ENCODE data around the gene VSTM4. TPM values are rescaled to one million over a fixed set of nuclear protein-coding genes. Genes with fewer than 3 reads are reported as not detected.

VSTM4 gene
- total RNA-seq, 1 experiment from 2014 or later, result 0.13 TPM

DNA sequence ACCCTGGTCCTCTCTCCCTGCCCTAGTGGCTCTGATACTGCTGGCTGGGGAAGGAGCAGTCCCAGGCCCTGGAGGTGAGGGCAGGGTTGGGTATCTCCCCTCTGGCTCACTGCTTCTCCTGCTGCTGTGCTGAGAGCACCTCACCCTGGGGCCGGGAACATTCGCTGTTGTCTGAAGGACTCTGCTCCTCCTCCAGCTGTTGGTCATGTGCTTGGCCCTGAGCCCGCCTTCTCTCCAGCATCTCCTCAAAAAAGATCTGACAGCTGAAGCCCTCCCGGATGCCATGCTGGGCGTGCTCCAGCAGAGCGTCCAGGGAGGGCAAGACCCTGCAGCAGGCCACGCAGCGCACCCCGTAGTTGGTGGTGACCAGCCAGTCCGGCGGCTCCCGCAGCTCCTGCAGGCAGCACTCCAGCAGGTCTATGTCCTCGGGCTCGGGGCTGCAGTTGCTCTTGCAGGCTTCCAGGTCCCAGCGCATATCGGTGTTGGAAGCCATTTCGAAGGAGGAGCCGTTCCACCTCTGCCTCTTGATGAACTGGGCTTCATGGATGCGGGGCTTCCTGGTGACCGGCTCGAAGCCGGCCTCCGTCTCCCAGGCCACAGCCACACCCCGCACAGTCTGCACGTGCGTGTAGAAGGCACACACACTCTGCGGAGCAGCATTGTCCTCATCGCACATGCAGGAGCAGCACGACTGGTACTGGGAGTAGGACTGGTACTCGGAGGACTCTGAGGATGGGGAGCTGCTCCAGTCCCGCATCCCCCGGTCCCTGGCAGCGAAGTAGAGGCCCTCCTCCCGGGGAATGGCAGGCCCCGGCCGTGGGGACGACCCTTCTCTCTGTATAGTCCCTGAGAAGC, 16.4 kb upstream of the VSTM4 start:
- intact Hi-C loops (cut with micrococcal nuclease; ENCODE audit: unreplicated experiment), result no loop called here
- DNase-seq (ENCODE audit: low read depth, low spot score) (no peak), ATAC-seq (no peak)
- Histone ChIP-seq H3K9me3 (ENCODE audit: control insufficient read depth, insufficient read depth, low read depth, low read length) (no peaks in the 10 kb centered on the region; the same call in 1 of the 2 replicates), H3K27me3 (ENCODE audit: control insufficient read depth, insufficient read depth, low read length) (peaks cover 16% of the 10 kb centered on the region), H3K36me3 (ENCODE audit: control insufficient read depth, insufficient read depth, low read length) (no peaks in the 10 kb centered on the region), H3K4me1 (ENCODE audit: control insufficient read depth, insufficient read depth, low read length) (no peaks in the 10 kb centered on the region), H3K4me3 (ENCODE audit: low read depth in 2 of 2, low read length in 2 of 2) (no peak overlapping the region), H3K27ac (ENCODE audit: low read length) (no peak overlapping the region)
- in situ Hi-C loops (cut with HindIII; ENCODE audit: low pct_unique_long_range_greater_than_20kb, low sequenced_read_pairs), result no loop called here
- POLR2A ChIA-PET, result no interaction called here
- TF ChIP-seq, protein P1, sequence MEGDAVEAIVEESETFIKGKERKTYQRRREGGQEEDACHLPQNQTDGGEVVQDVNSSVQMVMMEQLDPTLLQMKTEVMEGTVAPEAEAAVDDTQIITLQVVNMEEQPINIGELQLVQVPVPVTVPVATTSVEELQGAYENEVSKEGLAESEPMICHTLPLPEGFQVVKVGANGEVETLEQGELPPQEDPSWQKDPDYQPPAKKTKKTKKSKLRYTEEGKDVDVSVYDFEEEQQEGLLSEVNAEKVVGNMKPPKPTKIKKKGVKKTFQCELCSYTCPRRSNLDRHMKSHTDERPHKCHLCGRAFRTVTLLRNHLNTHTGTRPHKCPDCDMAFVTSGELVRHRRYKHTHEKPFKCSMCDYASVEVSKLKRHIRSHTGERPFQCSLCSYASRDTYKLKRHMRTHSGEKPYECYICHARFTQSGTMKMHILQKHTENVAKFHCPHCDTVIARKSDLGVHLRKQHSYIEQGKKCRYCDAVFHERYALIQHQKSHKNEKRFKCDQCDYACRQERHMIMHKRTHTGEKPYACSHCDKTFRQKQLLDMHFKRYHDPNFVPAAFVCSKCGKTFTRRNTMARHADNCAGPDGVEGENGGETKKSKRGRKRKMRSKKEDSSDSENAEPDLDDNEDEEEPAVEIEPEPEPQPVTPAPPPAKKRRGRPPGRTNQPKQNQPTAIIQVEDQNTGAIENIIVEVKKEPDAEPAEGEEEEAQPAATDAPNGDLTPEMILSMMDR (IDR thresholded peaks at IDR 0.05), result no peak
- no peak for TF ChIP-seq POLR2AphosphoS5 (IDR thresholded peaks at IDR 0.05; ENCODE audit: low read depth, low read length)
- no peak for TF ChIP-seq SIN3A (IDR thresholded peaks at IDR 0.05; ENCODE audit: borderline replicate concordance, insufficient read depth, low read depth, low read length)
- TF ChIP-seq TCF7L2 (IDR thresholded peaks at IDR 0.05; ENCODE audit: low read depth, low read length), result no peak
- TF ChIP-seq, protein P2, sequence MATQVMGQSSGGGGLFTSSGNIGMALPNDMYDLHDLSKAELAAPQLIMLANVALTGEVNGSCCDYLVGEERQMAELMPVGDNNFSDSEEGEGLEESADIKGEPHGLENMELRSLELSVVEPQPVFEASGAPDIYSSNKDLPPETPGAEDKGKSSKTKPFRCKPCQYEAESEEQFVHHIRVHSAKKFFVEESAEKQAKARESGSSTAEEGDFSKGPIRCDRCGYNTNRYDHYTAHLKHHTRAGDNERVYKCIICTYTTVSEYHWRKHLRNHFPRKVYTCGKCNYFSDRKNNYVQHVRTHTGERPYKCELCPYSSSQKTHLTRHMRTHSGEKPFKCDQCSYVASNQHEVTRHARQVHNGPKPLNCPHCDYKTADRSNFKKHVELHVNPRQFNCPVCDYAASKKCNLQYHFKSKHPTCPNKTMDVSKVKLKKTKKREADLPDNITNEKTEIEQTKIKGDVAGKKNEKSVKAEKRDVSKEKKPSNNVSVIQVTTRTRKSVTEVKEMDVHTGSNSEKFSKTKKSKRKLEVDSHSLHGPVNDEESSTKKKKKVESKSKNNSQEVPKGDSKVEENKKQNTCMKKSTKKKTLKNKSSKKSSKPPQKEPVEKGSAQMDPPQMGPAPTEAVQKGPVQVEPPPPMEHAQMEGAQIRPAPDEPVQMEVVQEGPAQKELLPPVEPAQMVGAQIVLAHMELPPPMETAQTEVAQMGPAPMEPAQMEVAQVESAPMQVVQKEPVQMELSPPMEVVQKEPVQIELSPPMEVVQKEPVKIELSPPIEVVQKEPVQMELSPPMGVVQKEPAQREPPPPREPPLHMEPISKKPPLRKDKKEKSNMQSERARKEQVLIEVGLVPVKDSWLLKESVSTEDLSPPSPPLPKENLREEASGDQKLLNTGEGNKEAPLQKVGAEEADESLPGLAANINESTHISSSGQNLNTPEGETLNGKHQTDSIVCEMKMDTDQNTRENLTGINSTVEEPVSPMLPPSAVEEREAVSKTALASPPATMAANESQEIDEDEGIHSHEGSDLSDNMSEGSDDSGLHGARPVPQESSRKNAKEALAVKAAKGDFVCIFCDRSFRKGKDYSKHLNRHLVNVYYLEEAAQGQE (IDR thresholded peaks at IDR 0.05; ENCODE audit: insufficient read depth in 1 of 2, low read depth in 2 of 2, low read length in 1 of 2), result no peak
- BruUV-seq (replicated peaks), result no TSS peak
- CTCF ChIA-PET, result no interaction called here

DNA sequence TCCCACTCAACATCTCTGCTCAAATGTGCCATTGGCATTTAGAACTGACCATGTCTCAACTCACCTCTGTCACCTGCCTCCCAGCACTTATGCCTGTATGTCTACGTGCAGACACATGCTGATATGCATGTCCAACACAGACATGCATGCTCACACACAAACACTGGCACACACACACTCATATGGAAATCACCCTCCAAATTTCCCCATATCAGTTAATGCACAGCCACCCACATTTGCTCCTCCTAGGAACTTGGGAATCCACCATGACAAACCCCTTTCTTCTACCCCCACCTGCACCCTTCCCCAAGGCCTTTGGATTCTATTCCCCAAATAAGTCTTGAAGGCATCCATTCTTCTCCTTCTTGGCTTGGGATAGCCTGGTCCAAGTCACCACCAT, 14.1 kb upstream of the VSTM4 start:
- ChIA-PET CTCF (no interaction called here), POLR2A (no interaction called here)
- Histone ChIP-seq H3K27ac (ENCODE audit: low read length) (no peak overlapping the region), H3K4me1 (ENCODE audit: control insufficient read depth, insufficient read depth, low read length) (no peaks in the 10 kb centered on the region), H3K27me3 (ENCODE audit: control insufficient read depth, insufficient read depth, low read length) (peaks cover 9% of the 10 kb centered on the region), H3K36me3 (ENCODE audit: control insufficient read depth, insufficient read depth, low read length) (no peaks in the 10 kb centered on the region), H3K4me3 (ENCODE audit: low read depth in 2 of 2, low read length in 2 of 2) (no peak overlapping the region), H3K9me3 (ENCODE audit: control insufficient read depth, insufficient read depth, low read depth, low read length) (no peaks in the 10 kb centered on the region)
- TF ChIP-seq TCF7L2 (IDR thresholded peaks at IDR 0.05; ENCODE audit: low read depth, low read length), result no peak
- in situ Hi-C loops (cut with HindIII; ENCODE audit: low pct_unique_long_range_greater_than_20kb, low sequenced_read_pairs), result no loop called here
- no TSS peak for BruUV-seq (replicated peaks)
- no peak for ATAC-seq
- DNase-seq (ENCODE audit: low read depth, low spot score), result no peak
- intact Hi-C loops (cut with micrococcal nuclease; ENCODE audit: unreplicated experiment), result no loop called here

DNA sequence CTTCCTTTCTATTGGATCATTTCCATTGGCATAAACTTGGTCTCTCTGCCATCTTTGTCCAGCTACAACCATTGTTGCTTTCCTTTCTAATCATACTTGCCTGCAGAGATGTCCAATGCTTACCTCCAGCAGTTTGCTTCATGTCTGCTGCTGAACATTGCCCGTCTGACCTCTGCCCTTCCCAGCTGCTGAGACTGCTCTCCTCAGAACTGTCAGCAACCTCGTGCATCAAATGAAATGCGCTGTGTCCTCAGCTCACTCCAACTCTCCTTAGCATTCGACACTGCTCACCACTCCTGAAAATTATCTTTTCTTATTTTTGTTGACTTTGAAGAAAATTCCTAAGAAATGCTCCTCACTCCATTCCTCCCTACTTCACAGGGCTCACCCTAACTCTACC, 13.5 kb upstream of the VSTM4 start:
- intact Hi-C loops (cut with micrococcal nuclease; ENCODE audit: unreplicated experiment) (no loop called here), in situ Hi-C loops (cut with HindIII; ENCODE audit: low pct_unique_long_range_greater_than_20kb, low sequenced_read_pairs) (no loop called here)
- Histone ChIP-seq H3K4me3 (ENCODE audit: low read depth in 2 of 2, low read length in 2 of 2) (no peak overlapping the region), H3K4me1 (ENCODE audit: control insufficient read depth, insufficient read depth, low read length) (no peaks in the 10 kb centered on the region), H3K27ac (ENCODE audit: low read length) (no peak overlapping the region), H3K27me3 (ENCODE audit: control insufficient read depth, insufficient read depth, low read length) (peaks cover 6% of the 10 kb centered on the region), H3K9me3 (ENCODE audit: control insufficient read depth, insufficient read depth, low read depth, low read length) (no peaks in the 10 kb centered on the region), H3K36me3 (ENCODE audit: control insufficient read depth, insufficient read depth, low read length) (no peaks in the 10 kb centered on the region)
- DNase-seq (ENCODE audit: low read depth, low spot score) (no peak), ATAC-seq (no peak)
- POLR2A ChIA-PET, result no interaction called here
- TF ChIP-seq TCF7L2 (IDR thresholded peaks at IDR 0.05; ENCODE audit: low read depth, low read length), result no peak
- CTCF ChIA-PET, result no interaction called here
- no TSS peak for BruUV-seq (replicated peaks)
